ENCODE data around the gene GPN2. TPM values are rescaled to one million over a fixed set of nuclear protein-coding genes. Genes with fewer than 3 reads are reported as not detected.

GPN2 gene
- total and polyA plus RNA-seq, 9 of the 15 experiments (the other 6 are each of a cell fraction or from before 2014, with no cell fraction given), result 9.9 to 58.8 (median 20.4) TPM

- TF ChIP-seq BRD4 (IDR thresholded peaks at IDR 0.05), result peak; percentile 71; the same call in 1 of the 2 replicates
- TF ChIP-seq DMBX1 (CRISPR knock-in tag; IDR thresholded peaks at IDR 0.05; ENCODE audit: borderline replicate concordance), result 0 out of 2 replicates have a peak, but pooled peaks have one; percentile 49
- no peak for TF ChIP-seq NR0B1 (IDR thresholded peaks at IDR 0.05; ENCODE audit: partially characterized antibody)
- peak; percentile 95 for TF ChIP-seq TAF7 (tag; IDR thresholded peaks at IDR 0.05)
- TF ChIP-seq SRSF9 (IDR thresholded peaks at IDR 0.05; ENCODE audit: borderline replicate concordance, low read depth, low read length), result no peak
- TF ChIP-seq ZC3H8 (IDR thresholded peaks at IDR 0.05), result no peak
- TF ChIP-seq ZKSCAN8 (CRISPR knock-in tag; IDR thresholded peaks at IDR 0.05), result no peak
- TF ChIP-seq FIP1L1 (IDR thresholded peaks at IDR 0.05; ENCODE audit: low read depth, low read length, poor library complexity, severe bottlenecking), result no peak
- peak; percentile 43; the same call in 1 of the 2 replicates for TF ChIP-seq CEBPZ (IDR thresholded peaks at IDR 0.05; ENCODE audit: borderline replicate concordance, low read depth, low read length)
- no peak for TF ChIP-seq CBX8 (IDR thresholded peaks at IDR 0.05; ENCODE audit: borderline replicate concordance, extremely low read depth, low read depth, low read length, poor library complexity, severe bottlenecking)
- TF ChIP-seq NFIX (CRISPR knock-in tag; IDR thresholded peaks at IDR 0.05; ENCODE audit: low read depth), result no peak
- TF ChIP-seq ZNF696 (CRISPR knock-in tag; conservative IDR thresholded peaks at IDR 0.05), result no peak
- no peak for TF ChIP-seq POLR3A (IDR thresholded peaks at IDR 0.05; ENCODE audit: borderline replicate concordance, extremely low read depth, insufficient read depth, insufficient read length)
- TF ChIP-seq CTCF (IDR thresholded peaks at IDR 0.05 in 2 of 3, conservative IDR thresholded peaks at IDR 0.05 in 1 of 3; ENCODE audit: insufficient read depth in 2 of 3, low read depth in 1 of 3, low read length in 3 of 3), result no peak
- TF ChIP-seq ZNF12 (CRISPR knock-in tag; IDR thresholded peaks at IDR 0.05), result no peak; the same call in 1 of the 2 replicates
- TF ChIP-seq MYC (IDR thresholded peaks at IDR 0.05; ENCODE audit: low read depth, low read length), result 0 out of 2 replicates have a peak, but pooled peaks have one; percentile 14
- TF ChIP-seq MYC (CRISPR knock-in tag; IDR thresholded peaks at IDR 0.05; ENCODE audit: borderline replicate concordance, low read depth), result 0 out of 2 replicates have a peak, but pooled peaks have one; percentile 62
- no peak for TF ChIP-seq PRMT5 (CRISPR knock-in tag; IDR thresholded peaks at IDR 0.05)
- peak; percentile 19; the same call in 1 of the 2 replicates for TF ChIP-seq MBD2 (IDR thresholded peaks at IDR 0.05; ENCODE audit: borderline replicate concordance, low read depth)
- TF ChIP-seq SRSF1 (IDR thresholded peaks at IDR 0.05; ENCODE audit: low read depth, low read length), result no peak
- no peak for TF ChIP-seq ZNF695 (CRISPR knock-in tag; IDR thresholded peaks at IDR 0.05)
Measured at GRCh38 chr1:26900001-26900814, 10.1 kb upstream of the GPN2 start, which contains the start of gene GPATCH3 (continued).

Measured in K562 (cell line).